Measurements from ENCODE around the gene NDUFS3.
"Not testable (repeated sequence)": the region's sequence is repeated elsewhere in the genome, so short reads cannot be mapped to it uniquely, and the experiment has no call there.

- TF ChIP-seq, protein P1, sequence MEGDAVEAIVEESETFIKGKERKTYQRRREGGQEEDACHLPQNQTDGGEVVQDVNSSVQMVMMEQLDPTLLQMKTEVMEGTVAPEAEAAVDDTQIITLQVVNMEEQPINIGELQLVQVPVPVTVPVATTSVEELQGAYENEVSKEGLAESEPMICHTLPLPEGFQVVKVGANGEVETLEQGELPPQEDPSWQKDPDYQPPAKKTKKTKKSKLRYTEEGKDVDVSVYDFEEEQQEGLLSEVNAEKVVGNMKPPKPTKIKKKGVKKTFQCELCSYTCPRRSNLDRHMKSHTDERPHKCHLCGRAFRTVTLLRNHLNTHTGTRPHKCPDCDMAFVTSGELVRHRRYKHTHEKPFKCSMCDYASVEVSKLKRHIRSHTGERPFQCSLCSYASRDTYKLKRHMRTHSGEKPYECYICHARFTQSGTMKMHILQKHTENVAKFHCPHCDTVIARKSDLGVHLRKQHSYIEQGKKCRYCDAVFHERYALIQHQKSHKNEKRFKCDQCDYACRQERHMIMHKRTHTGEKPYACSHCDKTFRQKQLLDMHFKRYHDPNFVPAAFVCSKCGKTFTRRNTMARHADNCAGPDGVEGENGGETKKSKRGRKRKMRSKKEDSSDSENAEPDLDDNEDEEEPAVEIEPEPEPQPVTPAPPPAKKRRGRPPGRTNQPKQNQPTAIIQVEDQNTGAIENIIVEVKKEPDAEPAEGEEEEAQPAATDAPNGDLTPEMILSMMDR (IDR thresholded peaks at IDR 0.05): not testable (repeated sequence)
- TF ChIP-seq POLR2AphosphoS5, POLR2A (IDR thresholded peaks at IDR 0.05): not testable (repeated sequence)
Measured at GRCh38 chr11:47562393-47562792, 16.5 kb upstream of the NDUFS3 start.
